PC-3 (cell line): ENCODE data around the gene RINL.

ENCODE experiments used
- EZH2 ChIP-seq: fragments of 300-600 bp; sonication (generic); IDR thresholded peaks from one replicate; pipeline ENCODE4 v1.6.1; 2017; ENCODE audit warnings: antibody characterized with exemption, mild to moderate bottlenecking, low read length; ENCODE audit not compliant: unreplicated experiment
- EZH2phosphoT487 ChIP-seq: fragments of 300-600 bp; sonication (generic); IDR thresholded peaks from 2 replicates; pipeline ENCODE4 v1.6.1; 2018; ENCODE audit warnings: mild to moderate bottlenecking, antibody characterized with exemption, low read length, borderline replicate concordance
- TF ChIP-seq, protein P1 (sequence below): fragments of 300-600 bp; sonication (generic); conservative IDR thresholded peaks from 2 replicates; pipeline ENCODE4 v1.5.1; 2017; ENCODE audit warnings: antibody characterized with exemption, low read depth, mild to moderate bottlenecking, low read length

- TF ChIP-seq, protein P1, sequence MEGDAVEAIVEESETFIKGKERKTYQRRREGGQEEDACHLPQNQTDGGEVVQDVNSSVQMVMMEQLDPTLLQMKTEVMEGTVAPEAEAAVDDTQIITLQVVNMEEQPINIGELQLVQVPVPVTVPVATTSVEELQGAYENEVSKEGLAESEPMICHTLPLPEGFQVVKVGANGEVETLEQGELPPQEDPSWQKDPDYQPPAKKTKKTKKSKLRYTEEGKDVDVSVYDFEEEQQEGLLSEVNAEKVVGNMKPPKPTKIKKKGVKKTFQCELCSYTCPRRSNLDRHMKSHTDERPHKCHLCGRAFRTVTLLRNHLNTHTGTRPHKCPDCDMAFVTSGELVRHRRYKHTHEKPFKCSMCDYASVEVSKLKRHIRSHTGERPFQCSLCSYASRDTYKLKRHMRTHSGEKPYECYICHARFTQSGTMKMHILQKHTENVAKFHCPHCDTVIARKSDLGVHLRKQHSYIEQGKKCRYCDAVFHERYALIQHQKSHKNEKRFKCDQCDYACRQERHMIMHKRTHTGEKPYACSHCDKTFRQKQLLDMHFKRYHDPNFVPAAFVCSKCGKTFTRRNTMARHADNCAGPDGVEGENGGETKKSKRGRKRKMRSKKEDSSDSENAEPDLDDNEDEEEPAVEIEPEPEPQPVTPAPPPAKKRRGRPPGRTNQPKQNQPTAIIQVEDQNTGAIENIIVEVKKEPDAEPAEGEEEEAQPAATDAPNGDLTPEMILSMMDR, result no peak
- no peak for TF ChIP-seq EZH2
- TF ChIP-seq EZH2phosphoT487, result no peak
Observed at GRCh38 chr19:38894968-38895367, 16.9 kb upstream of the RINL start.
